Measurements from ENCODE around the gene HHLA2.
"Not testable (repeated sequence)": the region's sequence is repeated elsewhere in the genome, so short reads cannot be mapped to it uniquely, and the experiment has no call there.

Gene HHLA2, protein sequence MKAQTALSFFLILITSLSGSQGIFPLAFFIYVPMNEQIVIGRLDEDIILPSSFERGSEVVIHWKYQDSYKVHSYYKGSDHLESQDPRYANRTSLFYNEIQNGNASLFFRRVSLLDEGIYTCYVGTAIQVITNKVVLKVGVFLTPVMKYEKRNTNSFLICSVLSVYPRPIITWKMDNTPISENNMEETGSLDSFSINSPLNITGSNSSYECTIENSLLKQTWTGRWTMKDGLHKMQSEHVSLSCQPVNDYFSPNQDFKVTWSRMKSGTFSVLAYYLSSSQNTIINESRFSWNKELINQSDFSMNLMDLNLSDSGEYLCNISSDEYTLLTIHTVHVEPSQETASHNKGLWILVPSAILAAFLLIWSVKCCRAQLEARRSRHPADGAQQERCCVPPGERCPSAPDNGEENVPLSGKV

DNA sequence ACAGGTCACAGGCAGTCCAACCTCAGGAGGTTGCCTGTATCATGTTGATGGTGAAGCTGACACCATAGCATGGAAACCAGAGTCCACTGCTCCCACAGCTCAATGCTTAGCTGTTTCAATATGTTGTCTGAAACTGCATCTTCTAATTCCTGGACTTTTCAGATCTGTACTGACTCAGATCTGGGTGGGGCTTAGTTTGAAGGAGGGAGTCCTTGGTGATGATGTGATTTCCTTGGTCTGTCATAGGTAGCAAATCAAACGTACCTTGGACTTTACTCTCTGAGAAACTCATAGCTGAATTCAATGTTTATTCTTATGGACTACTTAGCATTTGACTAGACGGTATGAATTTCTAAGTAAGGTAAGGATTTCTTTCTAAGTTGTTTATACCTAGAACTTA lies at the start of gene HHLA2:
TSS of gene HHLA2 (plus strand) at position 310 of the 400 bp plus-strand sequence. CDS start 55,266 bp downstream, outside the sequence.
- no peak for DNase-seq (ENCODE audit: low read depth in 1 of 2, low spot score in 1 of 2)

- DNase-seq (ENCODE audit: low read depth in 1 of 2, low spot score in 1 of 2) = no peak
These were observed 45.7 kb upstream of the HHLA2 start for GRCh38 chr3:108250626-108251025.

GRCh38 chr3:108251265-108251664 lies 45.1 kb upstream of the HHLA2 start:
- DNase-seq (ENCODE audit: low read depth in 1 of 2, low spot score in 1 of 2) = no peak

DNA sequence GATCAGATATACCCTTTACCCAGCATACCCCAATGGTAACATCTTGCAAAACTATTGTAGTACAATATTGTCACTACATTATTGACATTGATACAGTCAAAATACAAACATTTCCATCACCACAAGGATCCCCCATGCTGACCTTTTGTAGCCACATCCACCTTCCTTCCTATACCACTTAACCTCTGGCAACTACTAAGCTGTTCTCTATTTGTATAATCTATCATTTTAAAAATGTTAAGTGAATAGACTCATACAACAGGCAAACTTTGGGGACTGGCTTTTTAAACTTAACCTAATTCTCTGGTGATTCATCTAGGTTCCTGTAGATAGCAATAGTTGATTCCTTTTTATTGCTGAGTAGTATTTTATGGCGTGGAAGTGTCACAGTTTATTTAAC lies 44.5 kb upstream of the HHLA2 start:
- no peak for DNase-seq (ENCODE audit: low read depth in 1 of 2, low spot score in 1 of 2)

- DNase-seq (ENCODE audit: low read depth in 1 of 2, low spot score in 1 of 2) = no peak
These were observed 41.2 kb upstream of the HHLA2 start for GRCh38 chr3:108255131-108255530.

DNA sequence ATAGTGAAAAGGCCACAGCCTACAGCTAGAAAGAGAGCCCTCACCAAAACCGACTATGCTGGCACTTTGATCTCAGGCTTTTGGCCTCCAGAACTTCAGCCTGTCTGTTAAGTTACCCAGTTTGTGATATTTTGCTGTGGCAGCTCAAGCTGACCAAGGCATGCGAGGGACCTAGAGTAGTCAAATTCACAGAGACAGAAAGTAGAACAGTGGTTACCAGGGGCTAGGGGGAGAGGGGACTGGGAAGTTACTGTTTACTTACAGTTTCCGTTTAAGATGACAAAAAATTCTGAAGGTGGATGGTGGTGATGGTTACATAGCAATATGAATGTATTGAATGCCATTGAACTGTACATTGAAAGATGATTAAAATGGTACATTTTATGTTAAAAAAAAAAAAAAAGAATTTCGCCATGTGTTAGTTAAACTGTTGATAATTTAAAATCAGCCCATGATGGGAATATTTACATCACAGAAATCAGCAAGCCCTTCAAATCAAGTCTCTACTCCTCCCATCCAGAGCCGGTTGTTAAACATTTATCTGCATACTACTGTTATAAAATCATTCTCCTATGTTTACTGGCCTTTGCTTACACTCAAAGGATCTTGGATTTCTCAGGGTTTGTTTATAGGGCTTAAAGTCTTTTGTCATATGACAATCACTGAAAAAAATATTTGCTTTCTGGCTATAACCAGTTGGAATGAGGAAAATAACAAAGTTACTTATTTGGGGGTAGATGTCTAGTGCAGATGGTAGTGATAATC lies 31.6 kb upstream of the HHLA2 start:
- not testable (repeated sequence) for DNase-seq (ENCODE audit: low read depth in 1 of 2, low spot score in 1 of 2)

- not testable (repeated sequence) for DNase-seq (ENCODE audit: low read depth in 1 of 2, low spot score in 1 of 2)
These were observed 28.1 kb upstream of the HHLA2 start for GRCh38 chr3:108268235-108268634.

DNA sequence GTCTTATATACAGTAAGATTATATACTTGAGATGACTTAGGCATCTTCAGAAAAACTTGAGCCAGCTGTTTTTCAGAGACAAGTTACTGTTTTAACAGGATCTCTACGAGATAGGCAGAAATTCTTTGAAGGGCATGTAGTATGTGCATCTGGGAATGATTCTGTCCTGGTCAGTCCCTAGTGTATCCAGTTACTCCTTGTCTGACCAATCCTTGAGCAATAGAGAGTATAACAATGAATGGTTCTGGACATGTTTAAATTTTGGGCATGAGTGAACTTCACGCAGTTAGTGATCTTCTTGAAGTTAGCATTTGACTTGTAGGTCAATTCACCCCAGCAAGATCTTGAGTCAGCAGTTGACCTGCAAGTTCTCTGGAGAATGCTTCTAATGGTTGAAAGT lies 24.7 kb upstream of the HHLA2 start:
- no peak for DNase-seq (ENCODE audit: low read depth in 1 of 2, low spot score in 1 of 2)

DNA sequence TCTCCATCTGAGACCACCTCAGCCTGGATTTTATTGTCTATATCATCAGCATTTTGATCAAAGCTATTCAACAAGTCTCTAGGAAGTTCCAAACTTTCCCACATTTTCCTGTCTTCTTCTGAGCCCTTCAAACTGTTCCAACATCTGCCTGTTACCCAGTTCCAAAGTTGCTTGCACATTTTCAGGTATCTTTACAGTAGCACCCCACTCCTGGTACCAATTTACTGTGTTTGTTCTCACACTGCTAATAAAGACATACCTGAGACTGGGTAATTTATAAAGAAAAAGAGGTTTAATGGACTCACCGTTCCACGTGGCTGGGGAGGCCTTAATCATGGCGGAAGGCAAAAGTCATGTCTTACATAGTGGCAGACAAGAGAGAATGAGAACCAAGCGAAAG lies 17.3 kb upstream of the HHLA2 start:
- not testable (repeated sequence) for DNase-seq (ENCODE audit: low read depth in 1 of 2, low spot score in 1 of 2)

- no peak for DNase-seq (ENCODE audit: low read depth in 1 of 2, low spot score in 1 of 2)
These were observed 15.9 kb upstream of the HHLA2 start for GRCh38 chr3:108280476-108280875.

- no peak for DNase-seq (ENCODE audit: low read depth in 1 of 2, low spot score in 1 of 2)
These were observed 14.7 kb upstream of the HHLA2 start for GRCh38 chr3:108281670-108282069.

GRCh38 chr3:108283006-108283405 lies 13.3 kb upstream of the HHLA2 start:
- no peak for DNase-seq (ENCODE audit: low read depth in 1 of 2, low spot score in 1 of 2)

DNA sequence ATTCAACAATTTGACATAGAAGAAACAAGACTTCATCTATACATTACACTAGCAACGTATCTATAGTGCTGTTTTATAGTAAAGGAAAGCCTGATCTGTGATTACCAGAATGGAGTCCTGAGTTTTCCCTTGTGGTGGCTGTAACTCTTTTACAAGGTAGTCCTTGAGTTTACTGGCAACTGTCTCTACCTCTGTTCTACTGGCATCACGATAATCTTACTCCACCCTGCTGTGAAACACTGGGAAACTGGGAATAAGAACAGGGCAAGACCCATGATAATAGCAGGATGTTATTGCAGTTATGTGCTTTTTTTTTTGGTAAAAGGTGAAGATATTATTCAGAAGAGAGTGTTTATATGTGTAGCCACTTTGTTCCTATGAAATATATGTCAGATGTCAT lies 12.4 kb upstream of the HHLA2 start:
- no peak for DNase-seq (ENCODE audit: low read depth in 1 of 2, low spot score in 1 of 2)

GRCh38 chr3:108285176-108285575 lies 11.2 kb upstream of the HHLA2 start:
- no peak for DNase-seq (ENCODE audit: low read depth in 1 of 2, low spot score in 1 of 2)

DNA sequence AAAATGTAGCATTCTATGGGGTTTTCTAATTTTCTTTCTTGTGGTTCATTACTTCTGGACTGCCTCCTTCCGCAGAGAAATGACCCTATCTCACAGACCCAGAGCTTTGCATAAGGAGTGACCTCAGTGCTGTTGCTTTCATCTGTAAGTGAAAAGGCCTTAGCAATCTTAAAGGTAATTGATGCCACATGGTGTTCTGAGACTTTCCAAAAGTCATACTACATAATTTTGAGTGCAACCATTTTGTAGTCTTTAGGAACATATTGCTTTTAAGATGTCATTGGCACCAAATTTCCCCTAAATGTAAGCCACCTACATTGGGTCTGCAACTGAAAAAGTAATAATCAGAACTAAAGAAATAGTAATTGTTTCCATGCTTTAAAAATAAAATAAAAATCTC lies 9.2 kb upstream of the HHLA2 start:
- DNase-seq (ENCODE audit: low read depth in 1 of 2, low spot score in 1 of 2) = no peak

DNA sequence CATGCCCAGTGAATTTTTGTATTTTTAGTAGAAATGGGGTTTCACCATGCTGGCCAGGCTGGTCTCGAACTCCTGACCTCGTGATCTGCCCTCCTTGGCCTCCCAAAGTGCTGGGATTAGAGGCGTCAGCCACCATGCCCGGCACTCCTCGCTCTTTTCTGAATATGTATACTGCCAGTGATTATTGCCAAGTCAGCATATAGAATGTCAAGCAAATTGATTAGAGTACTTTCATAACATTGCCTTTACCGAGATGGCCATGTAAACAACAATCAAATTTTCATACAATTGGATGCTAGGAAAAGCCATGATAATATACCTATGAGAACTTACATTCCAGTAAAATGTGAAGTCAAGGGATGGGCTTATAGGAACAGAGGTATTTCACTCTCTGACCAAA lies 8.2 kb upstream of the HHLA2 start:
- DNase-seq (ENCODE audit: low read depth in 1 of 2, low spot score in 1 of 2) = not testable (repeated sequence)

DNA sequence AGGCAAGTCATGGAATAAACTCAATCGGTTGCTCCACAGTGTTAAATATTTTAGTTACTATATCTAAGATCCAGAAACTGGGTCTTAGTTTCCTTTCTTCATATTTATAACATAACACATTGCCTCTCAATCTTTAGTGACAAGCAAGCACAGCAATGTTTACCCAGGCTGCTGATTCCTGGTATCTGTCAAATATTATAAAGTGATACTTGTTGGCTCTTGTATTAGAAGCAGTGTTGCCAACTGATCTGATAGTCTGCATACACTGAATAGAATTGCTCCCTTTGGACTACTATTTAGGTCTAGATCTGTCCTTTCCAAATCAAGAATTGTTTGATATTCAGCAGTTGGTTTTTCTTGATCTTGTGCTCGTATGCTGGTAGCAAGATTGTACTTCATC lies 7.2 kb upstream of the HHLA2 start:
- no peak for DNase-seq (ENCODE audit: low read depth in 1 of 2, low spot score in 1 of 2)

DNA sequence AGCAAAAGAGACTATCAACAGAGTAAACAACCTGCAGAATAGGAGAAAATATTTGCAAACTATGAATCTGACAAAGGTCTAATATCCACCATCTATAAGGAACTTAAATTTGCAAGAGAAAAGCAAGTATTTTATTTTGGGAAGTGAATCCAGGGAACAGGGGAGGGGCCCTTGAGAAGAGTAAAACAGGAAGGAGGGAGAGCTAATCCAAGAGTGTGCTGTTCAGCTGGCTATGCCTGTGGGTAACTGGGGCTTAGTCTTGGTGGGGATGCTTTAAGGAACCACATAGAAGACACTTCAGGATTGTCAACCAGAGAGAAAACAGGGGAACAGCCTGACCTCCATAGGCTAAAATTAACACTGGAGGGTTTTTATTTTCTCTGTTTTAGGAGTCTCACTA lies 3.9 kb upstream of the HHLA2 start:
- DNase-seq (ENCODE audit: low read depth in 1 of 2, low spot score in 1 of 2) = no peak

- DNase-seq (ENCODE audit: low read depth in 1 of 2, low spot score in 1 of 2) = no peak
These were observed 3.4 kb upstream of the HHLA2 start for GRCh38 chr3:108292905-108293328.

GRCh38 chr3:108293858-108294257 lies 2.5 kb upstream of the HHLA2 start:
- no peak for DNase-seq (ENCODE audit: low read depth in 1 of 2, low spot score in 1 of 2)

DNA sequence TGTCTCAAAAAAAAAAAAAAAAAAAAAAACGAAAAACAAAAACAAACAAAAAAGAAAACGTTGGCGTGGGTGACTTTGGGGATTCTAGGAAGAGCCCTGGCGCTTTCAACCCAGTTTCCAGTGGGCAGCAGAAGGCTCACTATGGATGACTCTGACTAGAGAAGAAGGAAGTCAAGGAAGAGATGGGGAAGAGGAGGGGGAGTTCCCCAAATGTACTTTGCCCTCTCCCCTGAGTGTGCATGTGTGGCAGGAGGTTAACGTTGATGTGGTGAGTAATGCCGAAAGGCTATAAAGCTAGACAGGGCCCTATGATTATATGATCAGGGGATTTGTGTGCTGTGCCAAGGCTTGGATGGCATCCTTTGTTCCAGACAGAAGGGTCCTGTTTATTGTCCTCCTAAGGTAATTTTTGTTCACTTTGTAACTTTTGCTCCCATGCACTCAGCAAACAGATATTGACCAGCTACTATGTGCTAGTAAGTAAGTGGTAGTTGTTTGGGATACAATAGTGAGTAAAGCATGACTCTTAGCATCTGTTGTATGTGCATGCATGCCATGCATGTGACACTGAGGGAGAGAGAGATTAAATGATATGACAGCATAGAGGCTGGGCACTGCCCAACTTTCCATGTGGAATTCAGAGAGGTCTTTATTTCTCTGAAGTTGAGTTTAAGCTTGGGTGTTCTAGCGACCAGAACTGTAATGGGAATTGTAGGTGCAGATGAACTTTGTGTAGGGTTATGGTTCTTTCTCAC lies 750 bp upstream of the HHLA2 start:
- no peak for DNase-seq (ENCODE audit: low read depth in 1 of 2, low spot score in 1 of 2)

GRCh38 chr3:108297647-108298046 lies 1.3 kb downstream of the HHLA2 start:
- DNase-seq (ENCODE audit: low read depth in 1 of 2, low spot score in 1 of 2) = no peak

Data from activated T-helper 1 cell treated with anti-CD3 and anti-CD28 coated beads, Interleukin-2, amount 50 U/mL, for 16 hours (primary cell).